B cell (primary cell): ENCODE data around the gene SLC37A1. TPM values are rescaled to one million over a fixed set of nuclear protein-coding genes. Genes with fewer than 3 reads are reported as not detected.
"Not testable (repeated sequence)": the region's sequence is repeated elsewhere in the genome, so short reads cannot be mapped to it uniquely, and the experiment has no call there.

Experiments
- ATAC-seq: fragments of 200-7000 bp; cut with Tn5 transposase; one replicate; pipeline ENCODE4 v1.10.0; 2021; ENCODE audit warnings: low read depth, mild to moderate bottlenecking, moderate number of reproducible peaks, moderate library complexity
- CTCF ChIA-PET: fragments of 350-600 bp; sonication (Branson Sonifier 250); formaldehyde crosslinking; loops from one replicate; lab custom pipeline; 2021; ENCODE audit warnings: antibody characterized with exemption, inconsistent platforms; lab: Charles Lee
- POLR2A ChIA-PET: fragments of 350-600 bp; sonication (Branson Sonifier 250); formaldehyde crosslinking; loops from one replicate; lab custom pipeline; 2021; ENCODE audit warnings: antibody characterized with exemption; lab: Charles Lee
- DNase-seq: peaks from one replicate; pipeline ENCODE4 v3.0.0; 2013
- H2AFZ ChIP-seq: 2 replicates; pipeline ENCODE4 v1.6.1; 2012; ENCODE audit warnings: mild to moderate bottlenecking, low read depth, low read length; ENCODE audit not compliant: insufficient read depth, poor library complexity, severe bottlenecking
- H3K27ac ChIP-seq, 2 donors: 1 replicate in 1 of 2; 2 replicates in 1 of 2; pipeline ENCODE4 v1.5.1; 2012 to 2013; ENCODE audit warnings: low read length in 2 of 2, mild to moderate bottlenecking in 2 of 2, moderate library complexity in 1 of 2
- H3K27me3 ChIP-seq, 4 experiments: fragments of 200-600 bp in 1 of 4; sonication (generic) in 1 of 4; replicated peaks in 1 of 4; 1 replicate in 2 of 4; 2 replicates in 2 of 4; pipeline versions ENCODE4 v1.6.1 to v1.7.0; 2013 to 2016; ENCODE audit warnings: low read length in 3 of 4, mild to moderate bottlenecking in 2 of 4, mixed read lengths in 1 of 4, moderate library complexity in 1 of 4; ENCODE audit not compliant: insufficient read depth in 4 of 4, control insufficient read depth in 3 of 4; ENCODE audit errors: control extremely low read depth in 1 of 4
- H3K36me3 ChIP-seq, 2 experiments: replicated peaks in 1 of 2; 1 replicate in 1 of 2; 2 replicates in 1 of 2; pipeline versions ENCODE4 v1.6.1 to v1.7.1; 2013; ENCODE audit warnings: low read length in 1 of 2; ENCODE audit not compliant: insufficient read depth in 2 of 2, control insufficient read depth in 1 of 2; ENCODE audit errors: control extremely low read depth in 1 of 2, extremely low read depth in 1 of 2
- H3K4me1 ChIP-seq, 2 donors: fragments of 200-600 bp in 1 of 2; sonication (generic) in 1 of 2; 1 replicate in 1 of 2; 2 replicates in 1 of 2; pipeline versions ENCODE4 v1.5.1 to v1.6.1; 2013 to 2017; ENCODE audit warnings: low read length in 2 of 2; ENCODE audit not compliant: control insufficient read depth in 2 of 2, insufficient read depth in 2 of 2
- H3K4me2 ChIP-seq: replicated peaks from 2 replicates; pipeline ENCODE3; 2012; ENCODE audit warnings: mild to moderate bottlenecking, low read depth, low read length; ENCODE audit not compliant: poor library complexity, severe bottlenecking
- H3K4me3 ChIP-seq, 5 experiments: fragments of 200-600 bp in 1 of 5; sonication (generic) in 1 of 5; 1 replicate in 3 of 5; 2 replicates in 2 of 5; pipeline versions ENCODE4 v1.5.1 to v1.7.0; 2011 to 2016; ENCODE audit warnings: low read length in 4 of 5, mild to moderate bottlenecking in 4 of 5, low read depth in 2 of 5, control low read depth in 1 of 5, moderate library complexity in 1 of 5; ENCODE audit not compliant: insufficient read depth in 1 of 5; ENCODE audit errors: control extremely low read depth in 1 of 5, extremely low read depth in 1 of 5
- H3K79me2 ChIP-seq: fragments of 200-600 bp; sonication (generic); one replicate; pipeline ENCODE4 v1.6.0; 2016; ENCODE audit warnings: low read length; ENCODE audit not compliant: control insufficient read depth, insufficient read depth
- H3K9ac ChIP-seq: fragments of 200-600 bp; sonication (generic); 2 replicates; pipeline ENCODE4 v1.6.1; 2017; ENCODE audit warnings: mild to moderate bottlenecking, low read length, moderate library complexity
- H3K9me3 ChIP-seq, 3 donors: one replicate each; pipeline versions ENCODE4 v1.6.1 to v1.7.1; 2013; ENCODE audit warnings: low read length in 2 of 3; ENCODE audit not compliant: control insufficient read depth in 2 of 3, insufficient read depth in 1 of 3; ENCODE audit errors: control extremely low read depth in 1 of 3
- H4K20me1 ChIP-seq: 2 replicates; pipeline ENCODE4 v1.6.0; 2012; ENCODE audit warnings: mild to moderate bottlenecking, low read length; ENCODE audit not compliant: insufficient read depth, control insufficient read depth, poor library complexity, severe bottlenecking
- H3K27ac Mint-ChIP-seq: one replicate; pipeline ENCODE4 v1.8.0; 2021; ENCODE audit warnings: mixed read lengths
- H3K27me3 Mint-ChIP-seq: one replicate; pipeline ENCODE4 v1.8.0; 2021; ENCODE audit warnings: mixed read lengths
- H3K4me1 Mint-ChIP-seq: one replicate; pipeline ENCODE4 v1.8.0; 2021; ENCODE audit warnings: mixed read lengths
- H3K4me3 Mint-ChIP-seq: one replicate; pipeline ENCODE4 v1.8.0; 2021; ENCODE audit warnings: mixed read lengths
- H3K9me3 Mint-ChIP-seq: one replicate; pipeline ENCODE4 v1.8.0; 2022; ENCODE audit warnings: mixed read lengths; ENCODE audit not compliant: insufficient read depth
- EZH2 ChIP-seq: IDR thresholded peaks from 2 replicates; pipeline ENCODE4 v1.6.1; 2012; ENCODE audit warnings: borderline replicate concordance, low read depth, mild to moderate bottlenecking, moderate library complexity, low read length; ENCODE audit not compliant: insufficient read depth, poor library complexity, severe bottlenecking
- WGBS: methylation state at CpG from one replicate; pipeline ENCODE4 v1.1.5; 2013; ENCODE audit warnings: missing lambda C conversion rate; ENCODE audit not compliant: insufficient coverage; 5-methylcytosine and 5-hydroxymethylcytosine counted together
- intact Hi-C: fragments of 100-400 bp; cut with micrococcal nuclease; formaldehyde crosslinking; loops from one replicate; pipeline ENCODE4 v1.10.0; 2022
- polyA plus RNA-seq: library from polyadenylated mRNA; depleted of rRNA; stranded (reverse); fragments of >200 nt; gene quantifications from 2 replicates; pipeline ENCODE4 v1.2.3, GENCODE V29; 2012
- total RNA-seq, 2 donors: library from RNA; stranded (reverse); fragments of 120-200 nt in 1 of 2; gene quantifications; 1 replicate in 1 of 2; 2 replicates in 1 of 2; pipeline versions ENCODE4 v1.2.3 to v1.2.4, GENCODE V29; 2013 to 2022
- TF ChIP-seq, protein P1 (sequence below): fragments of 200-600 bp; IDR thresholded peaks from one replicate; pipeline ENCODE4 v1.8.0; 2022; ENCODE audit warnings: antibody characterized with exemption, mild to moderate bottlenecking

SLC37A1 gene
- total and polyA plus RNA-seq, 2 donors (not counting 1 experiment from before 2014, with no cell fraction given): 38.1 to 60.2 TPM

DNA sequence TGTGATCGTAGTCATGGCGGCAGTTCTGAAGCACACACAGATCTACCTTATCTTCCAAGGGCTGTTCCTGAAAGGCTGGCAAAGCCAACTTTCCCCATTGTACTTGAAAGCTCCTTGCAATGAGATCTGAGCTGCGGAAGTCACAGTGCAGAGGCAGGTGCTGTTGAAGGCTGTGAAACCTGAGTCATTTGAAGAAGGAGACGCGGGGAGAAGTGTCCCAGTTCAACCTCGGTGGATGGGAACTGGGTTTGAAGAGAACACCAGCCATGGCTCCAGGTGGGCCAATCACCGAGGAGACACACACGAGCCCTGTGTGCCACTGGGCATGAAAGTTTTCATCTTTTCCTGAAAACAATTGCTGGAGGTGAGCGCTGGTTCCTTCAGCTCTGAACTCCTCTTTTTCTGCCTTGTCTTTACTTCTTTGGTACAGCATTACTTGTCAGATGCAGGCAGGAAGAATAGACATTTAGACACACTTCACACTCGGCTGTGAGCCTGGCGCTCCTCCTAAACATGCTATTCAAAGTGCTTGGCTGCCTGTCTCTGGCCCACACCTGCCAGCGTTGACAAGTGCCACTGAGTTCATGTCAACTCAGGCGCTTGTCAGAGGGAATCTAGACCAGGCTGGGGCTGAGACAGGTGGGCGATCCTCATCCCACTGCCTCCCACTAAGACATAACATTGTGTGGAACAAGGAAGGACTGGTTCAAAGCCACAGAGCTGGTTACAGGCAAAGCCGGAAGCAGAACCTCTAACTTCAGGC is 114.1 kb downstream of the SLC37A1 start:
- WGBS: 92% methylated on average over 14 of the region's 15 CpGs
- Histone ChIP-seq H3K27ac (no peak overlapping the region), H3K9me3 (no peaks in the 10 kb centered on the region), H3K4me1 (peaks cover 0 to 3% of the 10 kb centered on the region in 2 donors), H3K79me2 (no peaks in the 10 kb centered on the region), H3K36me3 (no peaks in the 10 kb centered on the region), H3K9ac (no peak overlapping the region), H3K4me3 (no peak overlapping the region), H3K27me3 (peaks cover 0 to 10% (median 0%) of the 10 kb centered on the region in 4 experiments), H2AFZ (no peak overlapping the region), H3K4me2 (no peak overlapping the region), H4K20me1 (no peaks in the 10 kb centered on the region)
- intact Hi-C loops: no loop called here
- no peak for DNase-seq
- no peak overlapping the region for H3K27ac Mint-ChIP-seq
- H3K4me1 Mint-ChIP-seq: no peaks in the 10 kb centered on the region
- ATAC-seq: no peak
- POLR2A ChIA-PET: no interaction called here
- no peak overlapping the region for H3K4me3 Mint-ChIP-seq
- TF ChIP-seq EZH2: no peak
- TF ChIP-seq, protein P1, sequence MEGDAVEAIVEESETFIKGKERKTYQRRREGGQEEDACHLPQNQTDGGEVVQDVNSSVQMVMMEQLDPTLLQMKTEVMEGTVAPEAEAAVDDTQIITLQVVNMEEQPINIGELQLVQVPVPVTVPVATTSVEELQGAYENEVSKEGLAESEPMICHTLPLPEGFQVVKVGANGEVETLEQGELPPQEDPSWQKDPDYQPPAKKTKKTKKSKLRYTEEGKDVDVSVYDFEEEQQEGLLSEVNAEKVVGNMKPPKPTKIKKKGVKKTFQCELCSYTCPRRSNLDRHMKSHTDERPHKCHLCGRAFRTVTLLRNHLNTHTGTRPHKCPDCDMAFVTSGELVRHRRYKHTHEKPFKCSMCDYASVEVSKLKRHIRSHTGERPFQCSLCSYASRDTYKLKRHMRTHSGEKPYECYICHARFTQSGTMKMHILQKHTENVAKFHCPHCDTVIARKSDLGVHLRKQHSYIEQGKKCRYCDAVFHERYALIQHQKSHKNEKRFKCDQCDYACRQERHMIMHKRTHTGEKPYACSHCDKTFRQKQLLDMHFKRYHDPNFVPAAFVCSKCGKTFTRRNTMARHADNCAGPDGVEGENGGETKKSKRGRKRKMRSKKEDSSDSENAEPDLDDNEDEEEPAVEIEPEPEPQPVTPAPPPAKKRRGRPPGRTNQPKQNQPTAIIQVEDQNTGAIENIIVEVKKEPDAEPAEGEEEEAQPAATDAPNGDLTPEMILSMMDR: no peak
- CTCF ChIA-PET: no interaction called here
- peaks cover 19% of the 10 kb centered on the region for H3K27me3 Mint-ChIP-seq
- H3K9me3 Mint-ChIP-seq: no peaks in the 10 kb centered on the region

DNA sequence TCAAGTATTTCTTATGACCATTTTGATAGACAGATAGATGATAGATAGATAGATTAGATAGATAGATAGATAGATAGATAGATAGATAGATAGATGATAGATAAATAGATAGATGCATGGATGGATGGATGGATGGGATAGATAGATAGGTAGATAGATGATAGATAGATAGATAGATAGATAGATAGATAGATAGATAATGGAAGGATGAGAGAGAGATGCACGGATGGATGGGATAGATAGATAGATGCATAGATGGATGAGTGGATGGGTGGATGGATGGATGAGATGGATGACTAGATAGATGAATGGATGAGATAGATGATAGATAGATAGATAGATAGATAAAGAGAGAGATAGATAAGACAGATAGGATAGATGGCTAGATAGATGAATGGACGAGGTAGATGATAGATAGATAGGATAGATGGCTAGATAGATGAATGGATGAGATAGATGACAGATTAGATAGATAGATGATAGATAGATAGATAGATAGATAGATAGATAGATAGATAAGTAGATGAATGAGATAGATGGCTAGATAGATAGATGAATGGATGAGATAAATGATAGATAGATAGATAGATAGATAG is 114.9 kb downstream of the SLC37A1 start:
- H3K4me1 ChIP-seq, H3K9me3 Mint-ChIP-seq, CTCF ChIA-PET, H3K9me3 ChIP-seq, DNase-seq, H3K4me3 Mint-ChIP-seq, H3K9ac ChIP-seq, POLR2A ChIA-PET, H3K79me2 ChIP-seq, H3K4me3 ChIP-seq, H3K27ac Mint-ChIP-seq, H3K4me1 Mint-ChIP-seq, intact Hi-C loops, ATAC-seq, H4K20me1 ChIP-seq, H3K27ac ChIP-seq, H3K36me3 ChIP-seq, H2AFZ ChIP-seq, H3K4me2 ChIP-seq: not testable (repeated sequence)
- H3K27me3 ChIP-seq: peaks cover 0 to 10% (median 0%) of the 10 kb centered on the region in 4 experiments
- WGBS: 93% methylated on average over 1 of the region's 2 CpGs
- H3K27me3 Mint-ChIP-seq: peaks cover 19% of the 10 kb centered on the region
